GM19328 (cell line): ENCODE measurements around the gene ARL6IP6.

Source experiments
- ATAC-seq: cut with Tn5 transposase; IDR thresholded peaks from one replicate; pipeline ENCODE4 v1.9.1; 2021; ENCODE audit warnings: mild to moderate bottlenecking, moderate library complexity; ENCODE audit not compliant: unreplicated experiment

ARL6IP6 gene

GRCh38 chr2:152718076-152718908, at the start of gene ARL6IP6:
TSS of gene ARL6IP6 (plus strand) at chr2:152718620. CDS start at chr2:152718625, 5 bp downstream.
- ATAC-seq, result peak; percentile 67

- no peak for ATAC-seq
These were observed 44.1 kb upstream of the ARL6IP6 start for GRCh38 chr2:152674334-152674733.

DNA sequence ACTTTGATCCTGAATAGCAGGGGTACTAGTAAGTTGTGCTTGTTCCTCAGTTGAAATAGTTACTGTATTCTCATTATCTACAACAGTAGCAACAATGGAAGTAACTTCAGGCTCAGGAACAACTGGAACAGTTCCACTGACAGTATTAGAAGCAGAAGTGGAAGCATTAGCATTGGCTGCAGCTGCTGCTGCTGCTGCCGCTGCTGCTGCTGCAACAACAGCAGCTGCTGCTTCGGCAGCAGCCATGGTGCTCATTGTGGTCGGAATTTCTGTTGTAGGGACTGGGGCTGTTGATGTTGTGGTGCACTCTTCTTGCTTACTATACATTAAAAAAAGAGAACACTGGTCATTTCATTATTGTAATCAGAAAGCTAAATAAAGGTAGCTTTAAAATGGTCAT, 42.0 kb upstream of the ARL6IP6 start:
- ATAC-seq, result no peak

GRCh38 chr2:152678808-152679207, 39.6 kb upstream of the ARL6IP6 start:
- no peak for ATAC-seq

GRCh38 chr2:152682663-152683062, 35.8 kb upstream of the ARL6IP6 start:
- ATAC-seq, result no peak

DNA sequence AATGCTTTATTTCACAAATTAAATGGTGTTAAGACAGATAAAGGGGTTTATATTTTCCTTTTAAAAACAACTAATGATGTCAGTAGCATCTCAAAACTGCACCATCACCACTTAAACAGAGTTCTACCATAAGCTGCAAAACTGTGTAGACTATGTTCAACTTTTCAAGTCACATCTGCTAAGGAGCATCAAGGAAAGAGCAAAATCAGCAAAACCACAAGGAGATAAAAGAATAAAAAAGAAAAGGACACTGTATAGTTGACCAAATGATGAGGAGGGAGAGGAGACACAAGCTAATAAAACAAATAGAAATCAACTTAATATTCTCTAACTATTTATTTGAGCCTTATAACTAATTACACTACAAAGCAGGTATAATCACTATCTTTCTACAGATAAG, 35.0 kb upstream of the ARL6IP6 start:
- ATAC-seq, result no peak

GRCh38 chr2:152686321-152686720, 32.1 kb upstream of the ARL6IP6 start:
- ATAC-seq, result no peak

GRCh38 chr2:152693033-152693432, 25.4 kb upstream of the ARL6IP6 start:
- ATAC-seq, result peak; percentile 71

DNA sequence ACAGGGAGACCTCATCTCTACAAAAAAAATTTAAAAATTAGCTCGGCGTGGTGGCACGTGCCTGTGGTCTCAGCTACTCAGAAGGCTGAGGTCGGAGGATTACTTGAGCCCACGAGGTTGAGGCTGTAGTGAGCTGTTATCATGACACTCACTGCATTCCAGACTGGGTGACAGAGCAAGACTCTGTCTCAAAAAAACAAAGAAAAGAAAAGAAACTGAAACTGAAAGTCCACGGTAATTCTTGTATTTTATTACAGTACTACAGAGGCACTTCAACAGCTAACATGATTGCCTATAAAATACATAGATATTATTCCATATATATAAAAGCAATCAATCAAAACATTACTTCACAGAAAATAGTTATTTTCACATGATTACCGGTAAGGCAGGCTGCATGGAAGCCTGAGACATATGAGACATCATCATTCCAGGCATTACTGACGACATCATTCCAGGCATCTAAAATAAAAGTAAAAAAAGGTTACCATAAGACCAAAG, 24.2 kb upstream of the ARL6IP6 start:
- peak; percentile 41 for ATAC-seq

GRCh38 chr2:152695763-152696162, 22.7 kb upstream of the ARL6IP6 start:
- ATAC-seq, result no peak

DNA sequence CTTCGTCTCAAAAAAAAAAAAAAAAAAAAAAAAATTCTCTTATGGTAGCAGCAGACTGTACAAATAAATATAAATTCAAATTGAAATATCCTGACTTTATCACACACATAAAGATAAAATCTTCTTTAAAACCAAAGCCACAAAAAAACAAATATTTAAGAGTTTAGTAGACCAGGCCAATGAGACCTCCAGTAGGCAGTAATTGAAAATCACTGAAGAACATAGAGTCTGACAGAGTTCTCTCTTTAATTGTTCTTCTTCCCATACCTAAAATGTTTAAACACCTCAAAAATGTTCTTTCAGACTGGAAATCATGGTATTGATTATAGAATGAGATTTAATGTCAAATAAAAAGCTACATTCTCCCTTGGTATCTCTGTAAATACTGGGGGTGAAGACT, 21.9 kb upstream of the ARL6IP6 start:
- no peak for ATAC-seq

- no peak for ATAC-seq
These were observed 17.2 kb upstream of the ARL6IP6 start for GRCh38 chr2:152701198-152701597.

DNA sequence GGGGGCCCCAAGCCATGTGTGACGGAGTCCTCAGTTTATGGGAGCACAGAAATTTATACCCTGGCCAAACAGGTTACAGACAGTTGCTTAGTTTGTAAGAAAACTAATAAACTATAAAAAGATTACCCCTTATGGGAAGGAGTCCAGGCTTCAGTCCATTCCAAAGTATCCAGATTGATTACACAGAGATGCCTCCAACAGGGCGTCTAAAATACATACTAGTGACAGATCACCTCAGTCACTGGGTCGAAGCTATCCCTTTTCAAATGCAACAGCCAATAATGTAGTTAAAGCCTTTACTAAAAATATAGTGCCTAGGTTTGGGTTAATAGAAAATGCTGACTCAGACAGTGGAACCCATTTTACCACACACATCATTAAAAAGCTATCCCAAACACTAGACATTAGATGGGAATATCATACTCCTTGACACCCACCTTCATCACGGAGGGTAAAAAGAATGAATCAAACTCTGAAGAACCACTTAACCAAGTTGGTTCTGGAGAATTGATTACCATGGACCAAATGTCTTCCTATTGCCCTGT, 11.9 kb upstream of the ARL6IP6 start:
- no peak for ATAC-seq

DNA sequence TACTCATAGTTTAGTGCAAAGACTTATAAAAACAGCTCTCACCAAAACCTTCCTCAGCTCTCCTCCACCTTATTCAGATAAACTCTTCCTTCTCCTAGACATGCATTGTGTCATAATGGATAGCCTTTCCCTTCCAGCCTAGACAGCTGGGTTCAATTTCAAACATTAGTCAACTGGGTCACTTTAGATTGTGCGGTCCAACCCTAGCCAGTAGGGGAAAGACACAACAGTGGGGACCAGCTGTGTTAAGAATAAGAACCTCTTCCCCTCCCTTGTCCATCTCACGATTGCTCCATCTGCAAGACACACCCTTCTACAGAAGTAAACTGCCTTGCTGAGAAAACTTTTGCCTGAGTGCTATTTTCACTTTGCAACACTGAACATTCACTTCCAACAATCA, 9.7 kb upstream of the ARL6IP6 start:
- ATAC-seq, result no peak

- ATAC-seq, result no peak
These were observed 7.7 kb upstream of the ARL6IP6 start for GRCh38 chr2:152710713-152711112.

DNA sequence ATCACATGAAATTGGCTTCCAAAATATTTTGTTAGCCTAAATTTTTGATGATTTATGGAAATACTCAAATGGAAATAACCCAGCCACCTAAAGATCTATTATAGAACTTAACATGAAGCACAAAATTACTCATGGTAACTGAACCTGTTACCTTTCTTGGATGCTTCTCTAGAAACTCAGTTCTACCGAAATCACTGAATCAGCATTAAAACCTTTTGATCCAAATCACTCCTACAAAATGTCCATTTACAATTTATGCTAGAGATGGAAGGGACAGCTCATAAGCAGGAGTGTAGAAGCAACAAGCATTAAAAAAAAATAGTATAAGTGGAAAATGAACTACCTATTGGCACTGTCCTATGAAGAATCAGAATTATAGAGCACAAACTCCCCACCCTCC, 3.3 kb upstream of the ARL6IP6 start:
- ATAC-seq, result no peak

GRCh38 chr2:152715854-152716428, 2.5 kb upstream of the ARL6IP6 start:
- no peak for ATAC-seq

DNA sequence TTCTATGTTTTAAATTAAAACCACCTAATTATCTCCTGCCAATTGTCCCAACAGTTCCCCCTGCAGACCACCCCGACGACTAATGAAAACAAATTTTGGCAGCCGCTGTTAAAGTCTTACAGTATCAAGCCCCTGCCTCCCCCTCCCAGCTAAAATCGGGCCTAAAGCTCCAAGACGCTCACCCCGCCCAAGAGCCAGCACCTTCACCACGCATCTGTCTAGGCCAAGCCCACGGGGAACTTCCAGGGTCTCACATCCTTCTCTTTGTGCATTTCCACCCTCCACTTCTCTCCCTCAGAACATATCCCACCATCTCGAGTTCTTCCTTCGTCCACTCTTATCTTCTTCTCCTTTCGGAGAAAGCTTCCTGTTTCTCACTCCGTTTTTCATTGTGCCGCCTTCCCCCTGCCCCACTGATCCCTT, 1.6 kb upstream of the ARL6IP6 start:
- ATAC-seq, result peak; percentile 0

GRCh38 chr2:152717228-152718075, 968 bp upstream of the ARL6IP6 start, which contains the start of gene PRPF40A:
TSS of gene PRPF40A (minus strand) at chr2:152717461. CDS start at chr2:152717439, 22 bp downstream.
- peak; percentile 58 for ATAC-seq

DNA sequence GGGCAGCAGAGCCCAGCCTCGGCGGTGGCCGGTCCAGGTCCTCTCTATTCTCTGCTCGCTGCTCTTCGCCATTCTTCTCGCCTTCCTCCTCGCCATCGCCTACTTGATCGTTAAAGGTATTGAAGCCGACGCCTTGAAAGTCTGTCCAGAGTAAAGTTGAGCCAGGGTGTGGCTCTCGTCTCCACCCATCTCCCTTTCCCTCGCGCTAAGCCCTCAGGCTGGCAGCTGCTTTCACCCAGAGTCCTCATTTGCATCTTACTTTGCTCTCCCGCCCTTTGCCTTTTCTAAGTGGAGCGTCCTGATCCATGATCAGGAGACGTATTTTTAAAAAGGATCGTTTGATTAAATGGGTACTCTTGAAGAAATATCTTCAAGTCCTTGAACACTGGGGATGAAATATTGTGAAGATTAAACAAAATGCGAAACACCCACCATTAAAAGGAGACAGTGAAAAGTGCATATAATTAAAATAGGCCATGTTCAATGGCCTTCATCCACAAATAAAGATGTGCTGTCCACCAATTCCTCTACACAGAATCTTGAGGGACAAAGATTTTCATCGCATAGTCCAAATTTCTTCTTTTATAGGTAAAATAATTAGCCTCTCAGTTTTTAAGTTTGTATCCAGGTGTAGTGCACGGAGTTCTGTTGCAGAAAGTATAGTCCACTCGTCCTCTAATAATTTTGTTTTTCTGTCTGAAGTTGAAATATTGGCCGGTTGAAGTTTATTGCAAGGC, 657 bp downstream of the ARL6IP6 start:
- ATAC-seq, result peak; percentile 22
